HL-60 (cell line): ENCODE measurements around the gene NAPEPLD.

Source experiments
- CTCF ChIP-seq: IDR thresholded peaks from one replicate; pipeline ENCODE4 v1.5.1; 2011; ENCODE audit warnings: low read length, control low read depth, inconsistent platforms; ENCODE audit not compliant: insufficient read depth
- REST ChIP-seq: IDR thresholded peaks from 2 replicates; pipeline ENCODE4 v1.6.1; 2012; ENCODE audit warnings: low read depth; ENCODE audit not compliant: insufficient replicate concordance

- TF ChIP-seq CTCF, result no peak
- TF ChIP-seq REST, result no peak
Observed at GRCh38 chr7:103100348-103100747, 48.6 kb downstream of the NAPEPLD start.
